NCI-H1048 (cell line): Measurements from ENCODE around the gene EPS8L3.
"Not testable (repeated sequence)": the region's sequence is repeated elsewhere in the genome, so short reads cannot be mapped to it uniquely, and the experiment has no call there.

Experiments used
- DNase-seq: peaks from one replicate; lab custom pipeline; 2025; lab: John Stamatoyannopoulos, UW

The EPS8L3 gene

GRCh38 chr1:109762821-109763645, 690 bp downstream of the EPS8L3 start:
- no peak for DNase-seq

- DNase-seq: no peak
Measured at GRCh38 chr1:109762039-109762585, 1.6 kb downstream of the EPS8L3 start.

GRCh38 chr1:109761227-109762038, 2.3 kb downstream of the EPS8L3 start:
- no peak for DNase-seq

- no peak for DNase-seq
Measured at GRCh38 chr1:109760581-109761226, 3.0 kb downstream of the EPS8L3 start.

- DNase-seq: no peak
Measured at GRCh38 chr1:109759513-109760334, 4.0 kb downstream of the EPS8L3 start.

DNA sequence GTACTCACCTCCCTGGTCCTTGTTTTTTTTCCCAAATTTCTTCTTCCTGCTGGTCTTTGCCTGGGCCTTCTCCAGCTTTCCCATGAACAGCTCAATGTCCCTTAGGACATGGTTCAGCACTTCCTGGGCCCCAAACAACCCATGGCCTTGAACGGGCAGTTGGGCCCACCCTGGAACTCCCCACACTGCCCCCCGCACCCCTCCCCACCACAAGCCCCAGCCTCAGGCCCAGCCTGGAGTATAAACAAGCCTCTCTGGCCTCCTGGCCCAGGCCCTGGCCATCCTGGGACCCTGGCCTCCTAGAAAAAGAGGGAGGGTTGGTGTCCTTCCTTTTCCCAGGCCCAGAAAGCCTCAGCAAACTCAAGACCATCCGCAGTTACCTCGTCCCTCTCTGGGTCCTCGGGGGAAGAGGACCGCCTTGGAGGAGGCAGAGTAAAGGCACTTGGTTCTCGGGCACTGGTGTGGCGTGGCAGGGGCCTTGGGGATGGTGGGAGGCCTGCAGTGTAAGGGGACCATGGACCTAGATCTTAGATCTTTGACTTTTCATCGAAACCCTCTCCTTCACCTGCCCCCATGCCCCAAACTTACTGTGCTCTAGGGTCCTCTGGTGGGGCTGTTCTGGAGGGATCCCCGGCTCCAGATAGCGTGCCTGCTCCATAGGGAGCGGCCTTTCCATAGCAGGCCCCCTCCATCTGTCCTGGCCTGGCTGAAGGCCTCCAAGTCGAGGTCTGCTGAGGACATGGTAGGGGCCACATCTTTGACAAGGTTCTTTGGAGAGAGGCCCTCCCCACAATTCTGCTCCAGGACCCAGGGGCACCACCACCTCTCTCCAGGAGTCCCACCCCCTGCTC, 5.6 kb downstream of the EPS8L3 start:
- no peak for DNase-seq

DNA sequence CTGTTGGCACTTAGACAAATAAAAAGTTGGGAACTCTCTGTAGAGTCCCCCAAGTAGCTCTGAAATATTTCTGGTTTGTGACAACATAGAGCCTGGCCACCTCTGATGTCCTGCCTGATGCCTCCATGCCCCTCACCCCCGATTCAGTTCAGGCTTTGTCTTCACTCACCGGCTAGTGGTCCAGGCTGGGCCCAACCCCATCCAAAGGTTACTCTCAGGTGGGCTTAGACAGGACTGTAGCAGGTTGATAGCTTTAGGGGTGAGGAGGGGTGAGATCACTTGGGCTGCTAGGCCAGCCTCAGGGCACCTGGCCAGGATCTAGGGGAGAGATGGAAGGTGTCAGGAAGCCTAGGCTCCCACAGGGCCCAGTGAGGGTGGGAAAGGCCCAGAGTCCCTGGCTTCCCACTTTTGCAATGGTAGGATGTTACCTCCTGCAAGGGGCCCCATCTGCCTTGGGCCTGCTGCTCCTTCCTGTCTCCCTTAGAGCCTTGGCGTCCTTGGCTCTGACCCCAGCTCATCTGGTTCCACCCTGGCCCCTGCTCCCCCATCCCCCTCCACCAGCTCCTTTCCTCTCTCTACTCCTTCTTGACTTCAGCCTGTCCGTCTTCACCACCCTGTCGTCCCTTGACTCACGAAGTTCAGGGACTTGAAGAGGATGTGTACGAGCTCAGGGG, 6.7 kb downstream of the EPS8L3 start:
- no peak for DNase-seq

DNA sequence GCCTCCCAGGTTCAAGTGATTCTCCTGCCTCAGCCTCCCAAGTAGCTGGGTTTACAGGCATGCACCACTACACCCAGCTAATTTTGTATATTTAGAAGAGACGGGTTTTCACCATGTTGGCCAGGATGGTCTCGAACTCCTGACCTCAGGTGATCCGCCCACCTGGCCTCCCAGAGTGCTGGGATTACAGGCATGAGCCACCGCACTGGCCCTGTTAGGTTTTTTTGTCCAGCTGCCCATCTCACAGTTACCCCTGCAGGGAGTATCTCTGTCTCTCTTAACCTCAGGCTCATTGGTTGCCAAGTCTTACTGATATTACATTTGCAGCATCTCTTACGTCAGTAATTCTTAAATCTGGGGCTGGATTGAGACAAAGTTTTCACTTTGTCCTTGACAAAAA, 7.4 kb downstream of the EPS8L3 start:
- not testable (repeated sequence) for DNase-seq

GRCh38 chr1:109754738-109755137, 9.0 kb downstream of the EPS8L3 start:
- DNase-seq: no peak

- no peak for DNase-seq
Measured at GRCh38 chr1:109751531-109752260, 12.0 kb downstream of the EPS8L3 start.

DNA sequence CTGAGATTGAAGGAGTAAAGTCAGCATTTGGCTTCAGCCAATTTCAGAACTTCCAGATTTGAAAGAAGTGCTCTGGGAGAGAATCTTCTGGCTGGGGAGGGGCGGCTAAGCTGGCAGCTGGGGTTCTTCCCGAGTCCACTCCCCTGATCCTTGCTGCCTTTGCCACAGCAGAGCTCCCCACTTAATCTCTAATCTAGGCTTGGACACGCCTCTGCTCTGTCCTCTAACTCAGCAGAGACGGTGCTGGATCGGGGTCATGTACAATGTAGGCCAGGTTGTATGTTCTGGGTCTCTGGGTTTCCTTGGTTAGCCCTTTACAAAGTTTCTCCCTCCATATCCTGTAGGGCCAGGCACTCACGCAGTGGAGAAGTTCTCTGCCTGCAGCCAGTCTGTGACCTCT, 12.8 kb downstream of the EPS8L3 start:
- no peak for DNase-seq

DNA sequence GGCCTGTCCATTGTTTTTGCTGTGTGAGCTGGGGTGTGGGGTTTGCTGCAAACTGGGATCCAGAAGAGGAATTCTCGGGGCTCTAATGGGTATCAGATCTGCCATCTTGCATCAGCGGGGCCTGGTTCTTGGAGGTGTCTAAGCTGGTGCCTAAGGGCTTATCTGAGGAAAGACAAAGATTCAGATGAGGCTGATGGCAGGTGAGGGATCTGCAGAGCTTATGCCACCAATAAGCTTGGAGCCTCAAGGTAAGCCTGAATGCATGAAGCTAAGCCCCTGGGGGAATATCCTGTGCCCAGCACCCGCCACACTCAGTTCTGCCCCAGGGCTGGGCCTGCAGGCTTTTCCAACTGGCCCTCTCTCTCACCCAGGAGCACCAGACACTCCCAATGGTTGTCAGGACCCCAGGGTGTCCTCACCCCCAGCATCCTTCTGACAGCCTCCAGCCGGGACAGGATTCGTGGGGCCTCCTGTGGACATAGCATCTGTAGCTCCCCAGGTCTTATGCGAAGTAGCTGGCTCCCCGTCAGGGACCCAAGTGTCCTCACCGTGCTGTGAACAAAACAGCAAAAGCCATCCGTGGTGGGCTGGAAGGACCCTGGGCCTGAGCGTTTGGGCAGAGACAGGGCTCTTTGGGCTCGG, 13.4 kb downstream of the EPS8L3 start:
- DNase-seq: no peak

DNA sequence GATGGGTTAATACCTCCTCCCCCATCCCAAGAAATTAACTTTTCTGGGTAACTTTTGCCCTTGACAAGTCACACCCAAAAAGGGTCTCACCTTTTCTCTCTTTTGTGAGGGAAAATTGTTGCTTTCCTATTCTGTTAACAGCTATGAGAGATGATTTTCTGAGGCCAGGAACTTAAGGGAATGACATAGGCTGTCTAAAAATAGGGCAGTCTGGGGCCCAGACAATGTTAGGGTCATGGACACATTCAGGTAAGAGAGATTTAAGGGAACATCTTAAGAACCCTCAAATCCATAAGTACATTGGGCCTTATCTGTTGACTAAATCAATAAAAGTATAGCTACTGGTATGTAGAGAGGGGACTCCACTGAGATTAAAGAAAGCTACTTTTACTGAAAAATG, 14.5 kb downstream of the EPS8L3 start:
- no peak for DNase-seq

GRCh38 chr1:109748311-109748710, 15.4 kb downstream of the EPS8L3 start:
- not testable (repeated sequence) for DNase-seq

DNA sequence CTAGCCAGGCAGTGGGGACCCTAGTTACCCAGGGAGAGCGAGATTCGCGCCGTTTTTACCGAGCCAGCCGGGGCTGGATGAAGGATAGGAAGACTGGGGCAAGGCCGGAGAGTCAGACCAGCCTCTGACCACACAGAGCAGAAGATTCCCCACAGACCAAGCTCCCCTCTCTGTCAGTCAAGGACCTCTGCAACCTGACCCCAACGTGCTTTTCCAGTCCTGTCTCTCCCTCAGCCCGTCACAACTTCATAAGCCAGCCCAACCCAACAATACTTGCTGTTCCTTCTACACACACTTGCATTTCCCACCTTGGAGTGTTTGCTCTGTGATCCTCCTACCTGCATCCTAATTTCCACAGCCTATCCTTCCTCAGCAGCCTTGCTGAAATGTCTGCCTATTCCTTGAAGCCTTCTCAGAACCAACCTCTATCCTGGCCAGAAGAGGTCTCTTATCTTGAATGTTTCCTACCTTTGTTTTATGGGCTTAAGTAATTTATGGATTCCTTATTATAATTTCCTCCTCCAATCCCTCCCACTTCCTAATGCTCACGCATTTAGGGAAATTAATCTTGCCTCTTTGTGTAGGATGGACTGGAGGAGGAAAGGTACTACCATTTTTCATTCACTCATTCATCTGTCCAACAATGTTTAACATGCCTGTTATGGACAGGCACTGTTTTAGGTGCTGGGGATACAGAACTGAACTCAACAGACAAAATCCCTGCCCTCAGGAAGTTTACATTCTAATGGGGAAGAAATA, 22.9 kb downstream of the EPS8L3 start, which contains the start of gene GSTM3:
Gene GSTM3 (minus strand): TSS at position 424 of the 759 bp plus-strand sequence. CDS start 751 bp downstream, outside the sequence.
- no peak for DNase-seq

GRCh38 chr1:109739738-109740614, 23.7 kb downstream of the EPS8L3 start:
- DNase-seq: no peak
